Measurements from ENCODE around the gene GPR160. TPM values are rescaled to one million over a fixed set of nuclear protein-coding genes. Genes with fewer than 3 reads are reported as not detected.

The GPR160 gene
- total and polyA plus RNA-seq, 9 of the 15 experiments (the other 6 are each of a cell fraction or from before 2014, with no cell fraction given), result 1.3 to 10.5 (median 8.3) TPM

DNA sequence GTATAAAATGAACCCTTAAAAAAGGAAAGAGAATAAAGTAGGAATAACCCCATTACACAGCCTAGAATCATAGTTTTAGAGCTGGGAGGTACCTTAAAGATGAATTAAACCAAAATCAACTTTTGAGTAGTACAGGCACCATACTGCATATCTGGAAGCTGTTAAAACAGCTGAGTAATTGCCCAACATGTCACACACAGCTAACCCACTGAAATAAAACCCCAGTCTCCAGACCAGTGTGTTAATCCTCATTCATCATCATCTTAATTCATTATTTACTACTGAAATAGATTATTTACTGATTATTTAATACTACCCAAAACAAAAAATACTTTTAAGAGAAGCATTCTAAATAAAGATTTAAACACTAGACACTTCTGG, 52.8 kb downstream of the GPR160 start:
- DNase-seq (ENCODE audit: extremely low read depth in 1 of 4, low spot score in 3 of 4), result no peak

More for the DNA sequence above, 52.8 kb downstream of the GPR160 start:
- no peak overlapping the region for H3K4me3 ChIP-seq
- ChIA-PET CTCF (ENCODE audit: low intra/inter-chr PET ratio) (no interaction called here), POLR2A (interaction anchor here (1.1 to 2.2 kb wide), 2 partner anchors 10 to 11 kb away, joined by 3 to 9 read pairs; no protein-coding TSS in a partner anchor)
- no peaks in the 10 kb centered on the region for H4K20me1 ChIP-seq (replicated peaks; ENCODE audit: control insufficient read depth, insufficient read depth, low read length)
- no TSS peak for BruUV-seq (replicated peaks)
- in situ Hi-C loops (cut with MboI) (no loop called here), intact Hi-C loops (cut with micrococcal nuclease) (no loop called here)
- no peaks in the 10 kb centered on the region for H3K79me2 ChIP-seq (ENCODE audit: control insufficient read depth, insufficient read depth, low read length)
- H3K4me1 ChIP-seq (replicated peaks in 1 of 2; ENCODE audit: control insufficient read depth in 2 of 2, insufficient read depth in 2 of 2, low read length in 2 of 2), result no peaks in the 10 kb centered on the region
- no peak overlapping the region for H3K4me2 ChIP-seq (ENCODE audit: insufficient read depth, low read length)
- FAIRE-seq (no peak), ATAC-seq (no peak)
- H3K9me1 ChIP-seq (ENCODE audit: control insufficient read depth, insufficient read depth, low read length), result no peaks in the 10 kb centered on the region
- H3K36me3 ChIP-seq (ENCODE audit: control insufficient read depth, insufficient read depth, low read length), result peaks cover 58% of the 10 kb centered on the region; the same call in 2 of the 3 replicates
- no peaks in the 10 kb centered on the region for H3K9me3 ChIP-seq (replicated peaks; ENCODE audit: control insufficient read depth, insufficient read depth, low read depth, low read length)
- no peaks in the 10 kb centered on the region for H3K27me3 ChIP-seq (ENCODE audit: control insufficient read depth in 2 of 2, insufficient read depth in 2 of 2, low read length in 2 of 2)
- TF ChIP-seq ATF6 (CRISPR knock-in tag; IDR thresholded peaks at IDR 0.05), result no peak
- no peak for TF ChIP-seq ZFPM2 (CRISPR knock-in tag; IDR thresholded peaks at IDR 0.05)
- TF ChIP-seq FOXP1 (CRISPR knock-in tag; IDR thresholded peaks at IDR 0.05), result no peak
- TF ChIP-seq SMARCE1 (IDR thresholded peaks at IDR 0.05), result no peak
- TF ChIP-seq ZNF311 (CRISPR knock-in tag; IDR thresholded peaks at IDR 0.05), result no peak
- TF ChIP-seq BRD9 (IDR thresholded peaks at IDR 0.05; ENCODE audit: low read depth, partially characterized antibody), result no peak
- no peak for TF ChIP-seq ZNF175 (CRISPR knock-in tag; IDR thresholded peaks at IDR 0.05; ENCODE audit: low read depth)
- TF ChIP-seq RBM25 (IDR thresholded peaks at IDR 0.05; ENCODE audit: low read depth, low read length, severe bottlenecking), result no peak
- TF ChIP-seq GABPA (tag; conservative IDR thresholded peaks at IDR 0.05; ENCODE audit: low read depth), result no peak
- no peak for TF ChIP-seq TARDBP (IDR thresholded peaks at IDR 0.05)
- TF ChIP-seq, protein P1, sequence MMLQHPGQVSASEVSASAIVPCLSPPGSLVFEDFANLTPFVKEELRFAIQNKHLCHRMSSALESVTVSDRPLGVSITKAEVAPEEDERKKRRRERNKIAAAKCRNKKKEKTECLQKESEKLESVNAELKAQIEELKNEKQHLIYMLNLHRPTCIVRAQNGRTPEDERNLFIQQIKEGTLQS (IDR thresholded peaks at IDR 0.05), result no peak
- TF ChIP-seq, protein P1 (CRISPR knock-in tag; conservative IDR thresholded peaks at IDR 0.05), result no peak
- TF ChIP-seq, protein P2, sequence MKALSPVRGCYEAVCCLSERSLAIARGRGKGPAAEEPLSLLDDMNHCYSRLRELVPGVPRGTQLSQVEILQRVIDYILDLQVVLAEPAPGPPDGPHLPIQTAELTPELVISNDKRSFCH (CRISPR knock-in tag; IDR thresholded peaks at IDR 0.05), result no peak
- TF ChIP-seq, protein P2 (tag; IDR thresholded peaks at IDR 0.05), result no peak
- TF ChIP-seq MTA1 (IDR thresholded peaks at IDR 0.05; ENCODE audit: borderline replicate concordance), result no peak
- TF ChIP-seq MAFF (IDR thresholded peaks at IDR 0.05; ENCODE audit: low read length), result no peak
- no peak overlapping the region for H3K27ac ChIP-seq (ENCODE audit: extremely low read depth, low read depth, low read length)
- H2AFZ ChIP-seq (ENCODE audit: low read depth, low read length), result no peak overlapping the region
- H3K9ac ChIP-seq (ENCODE audit: insufficient read depth in 1 of 2, low read depth in 2 of 2, low read length in 2 of 2), result no peak overlapping the region

Data from K562 (cell line).